H7 (cell line): ENCODE data around the gene SETD1B. TPM values are rescaled to one million over a fixed set of nuclear protein-coding genes. Genes with fewer than 3 reads are reported as not detected.
A peak's percentile ranks its signal among the peaks of the same experiment; 100 is the strongest.
"Not testable (repeated sequence)": the region's sequence is repeated elsewhere in the genome, so short reads cannot be mapped to it uniquely, and the experiment has no call there.

Experiments
- DNase-seq: peaks from one replicate; pipeline ENCODE4 v3.0.0; 2012
- H3K27me3 ChIP-seq: 2 replicates; pipeline ENCODE4 v1.6.0; 2011; ENCODE audit warnings: mild to moderate bottlenecking, low read length; ENCODE audit not compliant: control insufficient read depth, insufficient read depth
- H3K36me3 ChIP-seq: replicated peaks from 2 replicates; pipeline ENCODE4 v1.5.1; 2011; ENCODE audit warnings: low read length; ENCODE audit not compliant: control insufficient read depth, insufficient read depth
- H3K4me3 ChIP-seq: 2 replicates; pipeline ENCODE4 v1.5.1; 2011; ENCODE audit warnings: low read depth, mild to moderate bottlenecking, control low read depth, low read length, moderate library complexity; ENCODE audit not compliant: insufficient read depth
- total RNA-seq: library from RNA; depleted of rRNA; stranded (reverse); fragments of >200 nt; shearing (Covaris generic); gene quantifications from 2 replicates; pipeline ENCODE4 v1.2.3, GENCODE V29; 2014

Gene SETD1B
- total RNA-seq, 1 experiment from 2014 or later, result 3.5 TPM

DNA sequence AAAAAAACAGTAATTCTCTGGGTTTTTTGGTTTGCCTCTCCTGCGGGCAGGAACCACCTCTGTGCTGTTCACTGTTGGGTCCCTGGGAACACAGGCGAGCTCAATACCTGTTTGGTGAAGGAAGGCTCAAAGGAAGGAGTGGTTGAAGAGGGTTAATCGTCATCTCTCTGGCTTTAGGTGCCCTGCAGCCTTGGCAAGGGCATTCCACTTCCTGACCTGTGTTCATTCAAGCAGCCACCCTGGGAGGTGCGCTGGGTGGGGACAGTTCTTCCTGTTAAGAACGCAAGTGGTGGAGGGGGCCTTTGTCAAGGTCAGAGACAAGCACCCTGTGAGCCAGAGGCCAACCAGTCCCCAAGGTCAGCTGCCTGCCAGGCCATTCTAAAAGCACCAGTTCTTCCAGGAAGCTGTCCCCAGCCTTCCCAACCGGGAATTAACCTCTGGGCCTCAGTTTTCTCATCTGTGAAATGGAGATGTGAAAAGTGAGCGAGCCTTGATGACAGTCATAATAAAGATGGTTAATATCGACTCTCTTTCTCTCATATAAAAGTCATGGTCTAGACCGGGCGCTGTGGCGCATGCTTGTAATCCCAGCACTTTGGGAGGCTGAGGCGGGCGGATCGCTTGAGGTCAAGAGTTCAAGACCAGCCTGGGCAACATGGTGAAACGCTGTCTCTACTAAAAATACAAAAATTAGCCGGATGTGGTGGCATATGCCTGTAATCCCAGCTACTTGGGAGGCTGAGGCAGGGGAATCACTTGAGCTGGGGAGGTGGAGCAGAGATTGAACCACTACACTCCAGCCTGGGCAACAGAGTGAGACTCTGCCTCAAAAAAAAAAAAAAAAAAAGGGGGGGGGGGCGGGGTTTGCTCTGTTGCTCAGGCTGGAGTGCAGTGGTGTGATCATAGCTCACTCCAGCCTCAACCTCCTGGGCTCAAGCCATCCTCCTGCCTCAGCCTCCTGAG is 16.5 kb upstream of the SETD1B start:
- H3K4me3 ChIP-seq, result no peak overlapping the region
- H3K36me3 ChIP-seq, result no peaks in the 10 kb centered on the region; the same call in 1 of the 2 replicates
- DNase-seq, result no peak
- no peaks in the 10 kb centered on the region for H3K27me3 ChIP-seq

DNA sequence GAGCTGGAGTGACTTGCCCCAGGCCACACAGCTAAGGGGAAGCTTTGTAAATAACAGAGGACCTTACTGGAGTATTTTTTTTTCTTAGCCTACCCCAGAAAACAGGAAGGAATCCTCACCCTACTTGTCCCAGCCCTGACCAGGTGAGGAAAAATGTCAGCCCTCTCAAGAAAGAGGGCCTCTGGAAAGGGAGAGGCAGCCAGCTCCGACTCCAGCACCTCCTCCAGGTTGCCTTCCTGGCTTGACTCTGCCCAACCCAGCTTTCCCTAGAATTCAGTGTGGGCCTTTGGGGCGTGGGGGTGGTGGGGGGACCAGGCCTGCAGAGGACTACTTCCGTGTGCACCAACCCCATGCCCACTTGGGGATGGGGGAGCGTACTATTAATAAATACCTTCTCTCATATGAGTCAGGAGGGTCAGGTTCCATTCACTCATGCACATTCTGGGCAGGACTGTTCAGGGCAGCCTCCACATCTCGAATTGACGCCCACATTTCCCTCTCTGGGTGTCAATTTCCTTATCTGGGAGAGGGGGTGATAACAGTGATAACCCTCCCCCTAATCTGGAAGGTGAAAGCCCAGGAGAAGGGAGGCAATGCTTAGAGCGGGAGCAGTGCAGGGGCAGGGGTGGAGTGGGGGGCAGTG is 15.5 kb upstream of the SETD1B start:
- H3K27me3 ChIP-seq, result peaks cover 2% of the 10 kb centered on the region; the same call in 1 of the 2 replicates
- DNase-seq, result no peak
- no peak overlapping the region for H3K4me3 ChIP-seq
- no peaks in the 10 kb centered on the region; the same call in 1 of the 2 replicates for H3K36me3 ChIP-seq

DNA sequence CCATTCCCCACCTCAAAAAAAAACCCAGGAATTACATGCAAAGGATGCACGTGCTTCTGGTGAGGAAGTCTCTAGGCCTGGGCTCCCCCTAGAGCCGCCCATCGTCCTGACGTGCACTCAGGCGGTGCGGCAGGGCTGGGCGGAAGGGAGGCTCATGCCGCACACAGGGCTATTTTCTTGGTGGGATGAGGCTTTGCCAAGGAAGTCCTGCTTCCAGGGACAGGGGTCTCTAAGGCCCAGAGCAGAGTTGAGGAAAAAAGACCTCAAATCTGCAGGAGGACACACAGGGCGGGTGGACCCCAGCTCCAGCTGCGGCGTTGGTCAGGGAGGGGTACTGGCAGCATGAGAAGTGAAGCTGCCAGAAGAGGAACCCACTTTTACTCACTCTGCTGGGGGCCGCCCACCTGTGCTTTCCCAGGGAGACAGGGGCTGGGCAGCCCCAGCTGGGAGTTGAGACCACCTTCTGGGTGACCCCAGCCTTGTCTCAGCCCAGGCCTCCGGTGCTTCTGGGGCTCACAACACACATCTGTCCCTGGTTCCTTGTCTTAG is 14.5 kb upstream of the SETD1B start:
- Histone ChIP-seq H3K36me3 (no peaks in the 10 kb centered on the region; the same call in 1 of the 2 replicates), H3K27me3 (peaks cover 2% of the 10 kb centered on the region; the same call in 1 of the 2 replicates), H3K4me3 (no peak overlapping the region)
- no peak for DNase-seq

DNA sequence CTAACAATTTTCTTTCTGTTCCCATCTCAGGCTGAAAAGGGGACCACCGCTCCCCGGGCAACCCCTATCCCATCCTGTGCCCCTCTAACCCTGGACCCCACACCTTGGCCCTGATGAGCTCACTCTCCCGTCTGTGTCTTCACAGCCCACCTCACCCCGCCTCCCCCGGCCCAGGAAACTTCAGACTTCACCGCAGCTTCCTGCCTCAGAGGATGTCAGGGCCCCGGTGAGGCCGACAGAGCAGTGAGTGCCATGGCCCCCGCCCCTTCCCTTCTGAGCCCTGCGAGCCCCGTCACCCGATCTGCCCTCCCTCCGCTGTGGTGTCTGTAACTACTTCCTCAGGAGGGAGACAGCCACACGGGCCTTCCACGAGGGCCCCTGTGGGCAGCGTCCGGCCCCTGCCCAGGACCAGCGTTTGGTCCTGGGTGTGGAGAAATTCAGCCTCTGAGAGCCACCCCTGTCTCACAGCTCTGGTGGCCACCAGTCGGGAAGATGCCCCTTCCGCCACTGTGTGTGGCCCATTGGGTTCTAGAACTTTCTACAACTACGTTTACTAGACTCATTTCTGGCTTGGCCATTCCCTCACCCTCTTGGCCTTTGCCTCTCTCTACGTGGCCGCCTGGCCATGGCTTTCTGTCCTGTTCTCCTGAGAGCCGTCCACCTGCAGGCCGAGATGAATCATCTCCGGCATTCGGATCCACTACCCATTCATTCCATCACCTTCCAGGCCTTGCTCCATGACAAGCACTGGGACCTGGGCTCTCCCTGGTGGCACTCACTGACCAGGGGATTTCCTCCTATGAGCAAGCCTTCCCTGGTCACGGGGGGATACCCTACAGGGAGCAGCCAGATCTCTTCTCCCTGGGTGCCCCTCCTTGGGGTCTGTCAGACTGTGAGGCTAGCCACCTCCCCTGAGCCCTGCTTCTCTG is 13.7 kb upstream of the SETD1B start:
- Histone ChIP-seq H3K4me3 (no peak overlapping the region), H3K36me3 (peaks cover under 1% of the 10 kb centered on the region; the same call in 1 of the 2 replicates), H3K27me3 (peaks cover 2% of the 10 kb centered on the region; the same call in 1 of the 2 replicates)
- no peak for DNase-seq

DNA sequence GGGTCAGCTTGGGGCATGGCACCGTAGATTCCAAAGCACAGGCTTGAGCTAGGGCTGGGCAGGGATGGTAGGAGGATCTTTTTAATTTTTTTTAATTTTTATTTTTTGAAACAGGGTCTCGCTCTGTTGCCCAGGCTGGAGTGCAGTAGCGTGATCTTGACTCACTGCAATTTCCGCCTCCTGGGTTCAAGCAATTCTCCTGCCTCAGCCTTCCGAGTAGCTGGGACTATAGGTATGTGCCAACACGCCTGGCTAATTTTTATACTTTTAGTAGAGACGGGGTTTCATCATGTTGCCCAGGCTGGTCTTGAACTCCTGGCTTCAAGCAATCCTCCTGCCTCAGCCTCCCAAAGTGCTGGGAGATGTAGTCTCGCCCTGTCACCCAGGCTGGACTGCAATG is 13.0 kb upstream of the SETD1B start:
- DNase-seq, H3K4me3 ChIP-seq, H3K27me3 ChIP-seq, H3K36me3 ChIP-seq: not testable (repeated sequence)

DNA sequence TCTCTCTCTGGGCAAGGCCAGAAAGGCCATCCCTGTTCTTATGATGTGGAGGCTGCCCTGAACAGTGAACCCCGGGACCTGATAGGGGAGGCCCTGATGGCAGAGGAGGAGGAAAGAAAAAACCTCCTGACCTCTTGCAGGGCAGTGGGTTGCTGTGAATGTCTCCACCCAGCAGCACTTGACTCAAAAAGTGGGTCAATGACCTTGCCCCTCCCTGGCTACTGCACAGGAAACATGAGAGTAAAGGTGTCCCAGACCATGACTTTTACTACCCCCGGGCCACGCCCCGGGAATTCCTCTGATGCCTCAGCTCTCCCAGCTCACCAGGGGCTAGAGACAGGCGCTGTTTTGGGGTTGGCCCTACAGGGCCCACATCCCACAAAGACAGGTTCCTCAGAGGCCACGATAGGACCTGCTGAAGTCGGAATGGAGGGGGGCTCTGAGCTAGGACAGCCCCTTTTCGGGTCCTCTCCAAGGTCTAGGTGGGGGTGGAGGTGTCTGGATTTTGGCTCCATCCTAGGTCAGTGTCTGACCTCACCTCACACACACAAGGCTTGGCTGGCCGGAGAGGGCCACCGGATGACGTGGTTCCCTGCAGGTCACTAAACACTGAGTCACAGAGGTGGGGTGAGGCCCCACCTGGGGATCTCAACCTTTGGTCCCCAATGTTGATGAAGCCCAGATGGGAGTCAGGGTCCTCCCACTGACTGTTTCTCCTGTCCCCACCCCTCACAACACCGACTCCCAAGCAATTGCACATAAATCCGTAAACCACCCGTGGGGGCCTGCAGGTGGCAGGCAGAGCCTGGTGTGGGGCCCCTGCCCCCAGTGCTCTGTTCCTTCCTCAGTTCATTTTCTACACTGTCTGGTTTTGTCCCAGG is 11.9 kb upstream of the SETD1B start:
- Histone ChIP-seq H3K27me3 (peaks cover 2% of the 10 kb centered on the region; the same call in 1 of the 2 replicates), H3K36me3 (peaks cover 7% of the 10 kb centered on the region), H3K4me3 (no peak overlapping the region)
- DNase-seq, result no peak

DNA sequence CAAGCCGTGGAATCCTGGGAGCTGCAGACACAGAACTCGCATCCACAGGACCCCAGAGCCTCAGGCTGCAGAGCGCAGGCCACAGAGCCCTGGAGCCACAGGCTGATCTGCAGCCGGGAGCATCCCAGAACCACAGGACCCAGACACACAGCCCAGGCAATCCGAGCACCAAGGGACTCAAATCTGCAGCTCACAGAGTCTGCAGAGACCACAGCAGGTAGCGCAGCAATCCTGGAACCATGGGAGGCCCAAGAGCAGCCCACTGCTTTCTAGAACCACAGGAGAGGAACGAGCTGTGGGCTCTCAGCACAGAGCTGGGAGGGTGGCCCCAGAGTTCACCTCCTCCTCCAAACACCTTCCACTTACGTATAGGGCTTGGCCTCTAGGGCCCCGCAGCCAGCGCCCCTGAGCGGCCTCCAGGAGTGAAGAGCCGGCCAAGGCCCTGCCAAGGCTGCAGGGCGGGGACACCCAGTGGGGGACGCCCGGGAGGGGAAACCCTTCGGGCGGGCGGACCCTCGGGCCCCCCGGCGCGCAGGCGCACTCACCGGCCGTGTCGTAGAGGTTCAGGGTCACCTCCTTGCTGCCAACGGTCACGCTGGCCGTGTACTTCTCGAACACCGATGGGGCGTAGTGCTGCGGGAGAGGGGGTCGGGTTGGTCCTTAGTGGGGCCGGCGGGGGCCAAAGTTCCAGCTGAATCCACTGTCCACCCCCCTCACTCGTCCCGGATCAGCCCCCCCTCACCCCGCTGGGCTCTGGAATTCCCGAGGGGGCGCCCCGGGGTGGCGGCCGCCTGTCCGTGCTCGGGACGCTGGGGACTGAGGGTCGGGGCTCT is 11.0 kb upstream of the SETD1B start:
- H3K4me3 ChIP-seq, result peak overlapping the region; percentile 79
- H3K36me3 ChIP-seq, result peaks cover 7% of the 10 kb centered on the region
- peaks cover 2% of the 10 kb centered on the region; the same call in 1 of the 2 replicates for H3K27me3 ChIP-seq
- DNase-seq, result peak; percentile 82

DNA sequence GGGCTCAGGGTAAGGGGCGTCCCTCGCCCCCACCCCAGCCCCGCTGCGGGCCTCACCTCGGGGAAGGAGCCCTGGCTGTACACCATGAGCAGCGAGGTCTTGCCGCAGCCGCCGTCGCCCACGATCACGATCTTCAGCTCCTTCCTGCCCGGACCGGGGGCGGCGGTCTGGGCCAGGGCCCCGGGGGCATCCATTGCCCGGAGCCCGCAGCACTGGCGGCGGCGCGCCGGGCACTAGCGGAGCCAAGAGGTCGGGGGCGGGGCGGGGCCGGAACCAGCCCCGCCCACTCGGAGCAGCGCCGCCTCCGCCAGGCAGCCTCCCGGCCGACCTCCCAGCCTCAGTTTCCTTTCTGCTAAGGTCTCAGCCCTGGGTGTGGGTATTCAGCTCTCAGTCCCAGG is 10.4 kb upstream of the SETD1B start, which contains the start of gene RHOF:
Gene RHOF (minus strand): TSS at position 249 of the 398 bp plus-strand sequence. CDS start 55 bp downstream, at position 194.
- H3K4me3 ChIP-seq, result peak within 1 kb of the TSS; percentile 79
- peaks cover 2% of the 10 kb centered on the region; the same call in 1 of the 2 replicates for H3K27me3 ChIP-seq
- peaks cover 9% of the 10 kb centered on the region for H3K36me3 ChIP-seq
- peak; percentile 96 for DNase-seq

DNA sequence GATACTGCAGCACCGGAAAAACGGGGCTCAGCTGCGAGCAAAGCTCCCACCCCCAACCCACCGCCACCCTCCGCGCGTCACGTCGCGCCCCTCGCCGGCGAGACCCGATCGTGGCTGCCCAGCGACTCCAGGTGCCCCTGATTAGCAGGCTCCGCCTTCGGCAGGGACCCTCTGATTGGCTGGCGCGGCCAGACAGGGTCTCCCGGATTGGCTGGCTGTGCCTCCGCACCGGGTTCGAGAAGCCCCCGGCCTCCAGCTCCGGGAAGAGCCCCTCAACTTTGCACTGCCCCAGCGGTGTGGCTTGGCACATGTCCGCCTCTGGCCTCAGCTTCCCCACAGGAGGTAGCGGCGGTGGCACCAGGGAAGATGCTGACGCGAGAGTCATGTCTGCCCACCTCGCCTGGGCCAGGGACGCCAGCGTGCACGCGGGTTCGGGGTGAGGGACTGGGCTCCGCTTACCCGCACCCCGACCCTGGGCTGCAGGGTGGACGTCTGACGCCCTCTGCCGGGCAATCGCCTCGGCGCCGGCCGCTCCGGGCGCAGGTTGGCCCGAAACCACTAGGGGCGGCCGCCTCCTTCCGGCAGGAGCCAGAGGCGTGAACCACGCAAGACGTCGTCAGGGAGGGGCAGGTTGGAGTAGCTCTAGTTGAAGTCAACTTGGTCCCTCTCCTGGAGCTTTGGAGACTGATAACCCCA is 9.8 kb upstream of the SETD1B start:
- Histone ChIP-seq H3K36me3 (peaks cover 9% of the 10 kb centered on the region), H3K4me3 (peak overlapping the region; percentile 79), H3K27me3 (peaks cover 2% of the 10 kb centered on the region; the same call in 1 of the 2 replicates)
- peak; percentile 98 for DNase-seq

DNA sequence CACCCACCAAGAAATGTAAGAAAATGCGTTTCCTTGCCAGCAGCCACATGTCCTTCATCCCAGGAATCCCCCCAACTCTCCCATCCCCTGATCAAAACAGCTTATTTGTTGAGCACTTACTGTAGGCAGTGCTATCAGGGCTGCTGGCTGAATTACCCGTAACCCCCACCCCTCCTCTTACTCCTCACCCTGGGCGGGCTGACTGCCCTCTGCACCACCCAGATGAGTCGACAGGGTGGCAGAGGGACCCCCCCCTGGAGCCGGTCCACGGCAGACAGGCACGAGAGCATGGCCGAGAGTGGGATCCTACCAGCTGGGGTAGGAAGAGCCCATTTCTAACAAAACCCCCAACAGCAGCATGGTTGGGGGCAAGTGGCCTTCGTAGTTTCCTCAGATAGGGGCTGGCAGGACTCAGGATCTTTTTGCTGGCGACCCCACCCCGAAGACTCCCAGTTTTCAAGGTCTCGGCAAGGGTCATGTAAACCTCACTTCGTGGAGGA is 9.2 kb upstream of the SETD1B start:
- peak; percentile 79 for DNase-seq
- Histone ChIP-seq H3K27me3 (peaks cover 2% of the 10 kb centered on the region; the same call in 1 of the 2 replicates), H3K4me3 (peak overlapping the region; percentile 17; the same call in 1 of the 2 replicates), H3K36me3 (peaks cover 9% of the 10 kb centered on the region)

DNA sequence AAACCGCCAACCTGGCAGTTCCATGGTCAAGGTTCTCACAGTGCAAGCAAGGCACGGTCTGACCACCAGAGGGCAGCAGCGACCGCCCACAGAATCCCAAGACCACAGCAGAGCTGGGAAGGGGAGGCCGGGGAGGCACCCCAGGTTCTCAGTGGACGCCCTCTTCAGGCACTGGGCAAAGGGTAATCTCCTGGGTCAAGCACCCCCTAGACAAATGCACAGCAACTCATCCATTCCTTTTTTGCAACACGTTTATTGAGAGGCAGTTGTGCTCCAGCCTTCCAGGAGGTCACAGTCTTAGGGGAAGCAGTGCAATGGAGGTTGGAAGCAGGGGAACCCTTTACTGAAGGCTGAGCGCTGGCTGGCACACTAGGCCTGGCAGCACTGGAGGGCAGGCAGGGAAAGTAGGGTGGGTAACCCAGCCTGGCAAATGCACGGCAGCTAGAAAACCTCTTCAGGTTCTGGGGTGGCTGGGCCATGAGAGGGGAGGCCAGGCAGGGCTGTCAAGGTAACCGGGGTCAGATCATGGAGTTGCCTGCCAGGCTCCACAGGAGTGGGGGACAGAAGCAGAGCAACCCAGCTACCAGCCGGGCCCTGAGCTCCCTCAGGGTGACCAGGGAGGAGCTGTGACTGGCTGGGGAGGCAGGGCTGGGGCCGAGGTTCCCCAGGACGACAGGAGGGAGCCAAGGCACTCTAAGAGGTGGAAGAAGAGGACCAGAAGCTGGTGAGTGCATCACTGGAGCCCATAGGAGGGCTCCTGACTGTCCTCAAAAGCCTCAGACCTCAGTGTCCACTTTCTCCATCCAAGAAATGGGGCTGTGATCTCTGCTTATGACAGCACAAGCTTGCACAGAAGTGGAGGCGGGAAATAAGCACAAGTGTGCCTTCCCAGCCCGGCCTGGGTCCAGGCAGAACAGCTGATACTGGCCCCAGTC is 8.5 kb upstream of the SETD1B start:
- H3K4me3 ChIP-seq, result no peak overlapping the region
- peaks cover 9% of the 10 kb centered on the region for H3K36me3 ChIP-seq
- peaks cover 2% of the 10 kb centered on the region; the same call in 1 of the 2 replicates for H3K27me3 ChIP-seq
- peak; percentile 95 for DNase-seq
